Stimulated activated CD8-positive, alpha-beta memory T cell treated with anti-CD3 and anti-CD28 coated beads, Interleukin-7, amount 100 ng/mL, for 4 hours (primary cell): Measurements from ENCODE around the gene DOCK4.
"Not testable (repeated sequence)": the region's sequence is repeated elsewhere in the genome, so short reads cannot be mapped to it uniquely, and the experiment has no call there.

ENCODE experiments used
- DNase-seq, 2 donors: peaks; one replicate each; pipeline ENCODE4 v3.0.0-alpha.2; 2020; ENCODE audit warnings: low read depth in 2 of 2

Gene DOCK4

GRCh38 chr7:111908673-111909072, 297.5 kb downstream of the DOCK4 start:
- not testable (repeated sequence) for DNase-seq

GRCh38 chr7:111903797-111904196, 302.4 kb downstream of the DOCK4 start:
- no peak for DNase-seq

DNA sequence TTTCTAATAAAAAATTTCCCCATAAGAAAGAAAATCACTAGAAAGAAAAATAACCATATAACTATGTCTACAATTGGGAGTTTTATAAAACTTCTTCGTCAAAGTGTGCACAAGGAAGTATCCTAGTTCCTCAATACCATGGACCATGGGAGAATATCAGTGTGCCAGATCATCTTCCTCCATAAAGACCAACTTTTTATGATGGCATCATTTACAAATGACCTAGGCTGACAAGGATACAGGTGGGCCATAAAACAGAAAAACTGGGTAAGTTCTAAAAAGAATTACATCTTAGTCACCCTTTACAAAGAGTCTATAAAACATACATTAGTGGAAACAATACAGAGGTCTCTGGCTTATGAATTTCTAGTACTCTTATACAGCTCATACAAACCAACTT, 303.2 kb downstream of the DOCK4 start:
- DNase-seq, result no peak

GRCh38 chr7:111900283-111900682, 305.9 kb downstream of the DOCK4 start:
- DNase-seq, result no peak

- DNase-seq, result no peak
These were observed 311.1 kb downstream of the DOCK4 start for GRCh38 chr7:111895049-111895448.

GRCh38 chr7:111894518-111894917, 311.7 kb downstream of the DOCK4 start:
- DNase-seq, result no peak

DNA sequence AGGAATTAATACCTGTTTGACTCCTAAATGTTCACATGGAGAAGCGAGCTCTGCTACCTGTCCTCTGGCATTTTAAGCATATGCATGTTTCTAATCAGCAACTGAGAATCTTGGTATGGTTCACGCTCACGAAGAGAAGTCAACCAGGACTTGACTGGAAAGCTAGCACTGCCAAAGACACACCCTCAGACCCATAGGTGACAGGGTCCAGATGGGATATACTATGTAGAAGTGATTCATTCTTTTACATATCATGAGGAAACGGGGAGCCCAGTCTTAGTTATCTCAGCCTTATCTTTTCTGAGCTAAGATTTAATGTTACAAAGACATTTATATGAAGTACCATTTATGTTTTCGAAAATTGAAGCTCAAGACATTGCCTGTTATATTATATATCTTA, 313.0 kb downstream of the DOCK4 start:
- no peak for DNase-seq

DNA sequence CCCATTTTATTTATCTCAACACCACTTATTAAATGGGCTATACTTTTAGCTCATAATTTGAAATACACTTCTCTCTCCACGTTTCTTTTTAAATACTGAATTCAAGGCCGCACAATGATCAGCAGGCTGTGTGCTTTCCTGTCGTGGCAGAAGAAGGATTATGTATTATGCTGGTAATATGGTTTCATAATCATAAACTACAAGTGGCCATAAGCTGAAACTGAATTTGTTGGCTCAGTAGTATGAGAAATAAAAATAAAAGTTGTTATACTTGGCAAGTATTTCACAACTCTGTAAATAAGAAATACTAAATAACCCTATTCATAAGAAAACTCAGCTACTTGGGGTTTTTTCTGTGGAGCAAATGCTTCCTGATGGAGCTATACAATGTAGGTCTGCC, 313.6 kb downstream of the DOCK4 start:
- no peak for DNase-seq

- DNase-seq, result no peak
These were observed 318.5 kb downstream of the DOCK4 start for GRCh38 chr7:111887734-111888133.

DNA sequence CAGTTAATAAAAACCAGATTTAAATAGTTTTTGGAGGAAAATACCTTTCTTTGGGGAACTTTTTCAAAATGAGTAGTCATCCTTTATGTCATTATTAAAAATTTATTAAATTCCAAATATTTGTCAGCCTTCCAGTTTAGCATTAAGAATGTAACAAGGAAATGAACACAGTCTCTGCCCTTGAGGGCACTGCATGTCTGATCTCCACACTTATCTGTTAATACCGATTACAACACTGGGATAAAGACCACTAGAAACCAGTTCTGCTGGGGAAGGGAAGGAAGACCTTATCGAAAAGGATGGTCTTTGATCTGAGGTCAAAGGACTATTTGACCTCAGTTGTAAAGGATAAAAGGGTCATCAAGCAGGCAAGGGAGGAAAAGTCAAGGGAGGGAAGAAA, 320.0 kb downstream of the DOCK4 start:
- DNase-seq, result no peak

DNA sequence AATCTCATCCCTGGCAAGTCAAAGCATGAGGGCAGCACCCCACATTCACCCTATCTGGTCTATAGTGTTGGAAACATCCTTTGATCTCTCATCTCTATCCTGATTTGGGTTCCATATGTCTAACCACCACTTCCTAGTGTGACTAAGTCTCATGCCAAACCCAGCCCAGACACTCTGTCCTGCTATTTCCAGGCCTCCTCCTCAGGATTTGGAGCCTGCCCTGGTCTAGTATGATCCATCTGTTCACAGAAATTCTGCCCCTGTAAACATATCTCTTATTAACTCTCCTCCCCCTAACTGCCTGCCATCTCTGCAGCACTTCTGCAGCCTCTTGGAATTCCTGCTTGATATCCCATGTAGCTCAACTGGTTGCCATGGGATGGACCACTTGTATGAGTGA, 323.0 kb downstream of the DOCK4 start:
- DNase-seq, result no peak

DNA sequence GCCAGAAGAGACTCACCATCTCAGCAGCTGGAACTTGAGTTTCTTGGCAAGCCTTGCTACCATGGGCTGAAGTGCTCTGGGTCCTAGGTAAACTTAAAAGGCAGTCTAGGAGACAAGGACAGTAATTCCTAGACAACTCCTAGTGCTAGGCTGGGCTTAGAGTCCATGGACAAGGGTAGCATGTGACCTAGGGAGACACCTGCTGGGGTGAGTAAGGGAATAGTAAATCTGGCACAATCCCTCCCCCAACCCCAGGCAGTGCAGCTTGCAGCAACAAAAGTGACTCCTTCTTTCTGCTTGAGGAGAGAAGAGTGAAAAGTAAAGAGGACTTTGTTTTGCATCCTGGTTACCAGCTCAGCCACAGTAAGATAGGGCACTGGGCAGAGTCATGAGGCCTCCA, 327.4 kb downstream of the DOCK4 start:
- DNase-seq, result no peak

GRCh38 chr7:111877931-111878330, 328.3 kb downstream of the DOCK4 start:
- DNase-seq, result no peak

GRCh38 chr7:111873963-111874690, 332.1 kb downstream of the DOCK4 start:
- DNase-seq, result no peak

DNA sequence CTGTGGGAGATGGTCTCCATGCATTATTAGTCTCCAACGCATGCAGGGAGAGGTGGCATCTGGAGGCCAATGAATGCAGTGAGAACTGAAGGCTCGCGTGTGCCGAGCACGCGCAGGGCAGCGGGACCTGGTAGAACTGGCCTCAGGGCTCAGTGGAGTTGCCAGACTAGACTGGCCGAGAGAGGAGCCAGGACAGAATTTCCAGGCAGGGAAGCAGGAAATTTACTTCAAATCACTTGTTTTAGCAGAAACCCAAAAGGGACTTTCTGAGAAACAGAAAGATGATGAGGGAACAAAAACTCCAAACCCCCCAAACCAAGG, 332.9 kb downstream of the DOCK4 start:
- no peak for DNase-seq

- no peak for DNase-seq
These were observed 333.5 kb downstream of the DOCK4 start for GRCh38 chr7:111872450-111873325.

- DNase-seq, result no peak
These were observed 334.9 kb downstream of the DOCK4 start for GRCh38 chr7:111871283-111871682.

- DNase-seq, result no peak
These were observed 336.9 kb downstream of the DOCK4 start for GRCh38 chr7:111869280-111869679.

- no peak for DNase-seq
These were observed 338.8 kb downstream of the DOCK4 start for GRCh38 chr7:111867348-111867931.

DNA sequence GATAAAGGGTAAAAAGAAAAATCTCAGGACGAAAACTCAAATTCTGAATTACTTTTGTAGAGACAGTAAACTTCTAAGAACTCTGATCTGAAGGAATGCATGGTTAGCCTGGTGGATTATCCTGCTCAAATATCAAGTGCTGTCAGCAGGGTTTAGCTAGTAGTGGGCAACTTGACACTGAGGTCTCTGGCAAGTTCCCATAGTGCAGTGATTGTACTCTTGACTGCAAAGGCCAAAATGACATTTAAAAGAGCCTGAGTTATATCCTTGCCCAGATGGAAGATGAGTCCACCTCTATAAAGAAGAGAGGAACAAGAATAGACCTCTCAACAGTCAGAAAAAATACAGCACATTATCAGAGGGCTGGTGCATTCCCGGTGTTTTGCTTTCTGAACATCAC, 339.4 kb downstream of the DOCK4 start:
- no peak for DNase-seq

GRCh38 chr7:111865430-111865829, 340.8 kb downstream of the DOCK4 start:
- DNase-seq, result no peak

DNA sequence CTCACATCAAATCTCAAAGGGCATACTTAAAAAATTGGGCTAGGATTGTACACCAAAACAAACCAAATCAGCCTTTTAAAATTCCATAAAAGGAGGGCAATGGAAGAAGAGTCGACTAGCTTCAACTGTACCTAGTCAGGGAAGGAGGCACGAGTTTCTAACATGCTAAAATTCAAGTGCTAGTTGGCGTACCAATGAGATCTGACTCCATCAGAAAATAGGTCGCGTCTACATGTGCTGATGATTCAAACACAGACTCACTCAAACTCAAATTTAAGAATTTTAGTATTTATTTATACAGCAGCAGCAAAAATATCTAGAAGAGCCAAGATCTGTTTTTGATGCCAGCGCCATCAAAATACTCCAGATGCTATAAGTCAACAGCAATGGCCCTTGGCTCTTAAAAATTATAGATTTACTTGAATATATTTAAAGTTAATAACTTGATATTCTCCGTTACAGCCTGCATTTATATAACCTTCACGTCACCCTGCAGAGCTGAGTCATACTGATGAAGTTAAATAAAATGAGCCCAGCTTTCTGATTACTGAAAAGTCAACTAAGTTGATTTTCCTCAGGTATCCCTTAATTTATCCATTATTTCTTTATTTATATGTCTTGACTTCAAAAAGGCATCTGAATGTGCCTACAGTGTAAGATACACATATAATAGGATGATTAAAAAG, 341.8 kb downstream of the DOCK4 start:
- DNase-seq, result no peak
